ENCODE measurements around the gene TEX261. TPM values are rescaled to one million over a fixed set of nuclear protein-coding genes. Genes with fewer than 3 reads are reported as not detected.
A peak's percentile ranks its signal among the peaks of the same experiment; 100 is the strongest.
"Not testable (repeated sequence)": the region's sequence is repeated elsewhere in the genome, so short reads cannot be mapped to it uniquely, and the experiment has no call there.

TEX261 gene
- 71.3 TPM for total RNA-seq
- long read RNA-seq, transcript TEX261-201 (6 exons, 3,441 nt) = major isoform, 48 of 86 reads
- long read RNA-seq, transcript TEX261-202 (5 exons, 758 nt) = minor isoform, 5 of 86 reads
- long read RNA-seq, partial matches to known transcripts = 4 of 86 reads
- long read RNA-seq, other reads (novel, unspliced or antisense) = 28 of 86 reads

GRCh38 chr2:70994699-70995425 is at the start of gene TEX261:
Gene TEX261 (minus strand): TSS chr2:70994873. CDS start chr2:70994757, 116 bp downstream.
- H3K27ac ChIP-seq = peak within 1 kb of the TSS; percentile 88
- TF ChIP-seq CTCF (IDR thresholded peaks at IDR 0.05) = peak; percentile 77

GRCh38 chr2:71043531-71044407 is 49.1 kb upstream of the TEX261 start:
- Histone ChIP-seq H3K4me1 (no peaks in the 10 kb centered on the region), H3K4me3 (no peak overlapping the region), H3K9me3 (no peaks in the 10 kb centered on the region), H3K27me3 (ENCODE audit: low read depth) (no peaks in the 10 kb centered on the region), H3K27ac (no peak overlapping the region), H3K36me3 (no peaks in the 10 kb centered on the region)
- no peak for ATAC-seq
- DNase-seq = no peak
- intact Hi-C loops (cut with DNase I) = no loop called here
- TF ChIP-seq CTCF (IDR thresholded peaks at IDR 0.05) = no peak

More at GRCh38 chr2:70994699-70995425, at the start of gene TEX261:
- Histone ChIP-seq H3K9me3 (no peaks in the 10 kb centered on the region), H3K4me3 (peak within 1 kb of the TSS; percentile 93), H3K36me3 (peaks cover 26% of the 10 kb centered on the region), H3K4me1 (peaks cover 21% of the 10 kb centered on the region), H3K27me3 (ENCODE audit: low read depth) (no peaks in the 10 kb centered on the region)
- ATAC-seq (peak; percentile 99 to 100), DNase-seq (peak; percentile 94)
- intact Hi-C loops (cut with DNase I) = no loop called here

GRCh38 chr2:71042287-71042686 is 47.6 kb upstream of the TEX261 start:
- no peak for TF ChIP-seq CTCF (IDR thresholded peaks at IDR 0.05)
- ATAC-seq (no peak), DNase-seq (no peak)
- H3K4me3 ChIP-seq = no peak overlapping the region
- H3K27ac ChIP-seq = no peak overlapping the region
- intact Hi-C loops (cut with DNase I) = no loop called here
- H3K4me1 ChIP-seq = no peaks in the 10 kb centered on the region
- no peaks in the 10 kb centered on the region for H3K9me3 ChIP-seq
- H3K27me3 ChIP-seq (ENCODE audit: low read depth) = no peaks in the 10 kb centered on the region
- H3K36me3 ChIP-seq = no peaks in the 10 kb centered on the region

- H3K9me3 ChIP-seq; ATAC-seq; H3K27ac ChIP-seq; DNase-seq; intact Hi-C loops (cut with DNase I); H3K36me3 ChIP-seq; H3K4me3 ChIP-seq; H3K4me1 ChIP-seq; H3K27me3 ChIP-seq (ENCODE audit: low read depth): not testable (repeated sequence)
These were observed 41.6 kb upstream of the TEX261 start for GRCh38 chr2:71036296-71036695.

- peak; percentile 16 for TF ChIP-seq CTCF (IDR thresholded peaks at IDR 0.05)
- H3K9me3 ChIP-seq; H3K27me3 ChIP-seq (ENCODE audit: low read depth); intact Hi-C loops (cut with DNase I); H3K36me3 ChIP-seq; ATAC-seq; DNase-seq; H3K4me1 ChIP-seq; H3K27ac ChIP-seq; H3K4me3 ChIP-seq: not testable (repeated sequence)
These were observed 29.0 kb upstream of the TEX261 start for GRCh38 chr2:71023553-71024243.

GRCh38 chr2:71021394-71021793 is 26.7 kb upstream of the TEX261 start:
- intact Hi-C loops (cut with DNase I); H3K27ac ChIP-seq; H3K27me3 ChIP-seq (ENCODE audit: low read depth); H3K9me3 ChIP-seq; H3K36me3 ChIP-seq; H3K4me1 ChIP-seq; ATAC-seq; H3K4me3 ChIP-seq; DNase-seq: not testable (repeated sequence)

GRCh38 chr2:71019989-71020388 is 25.3 kb upstream of the TEX261 start:
- H3K9me3 ChIP-seq; DNase-seq; H3K27me3 ChIP-seq (ENCODE audit: low read depth); ATAC-seq; intact Hi-C loops (cut with DNase I); H3K27ac ChIP-seq; H3K36me3 ChIP-seq; H3K4me3 ChIP-seq; H3K4me1 ChIP-seq: not testable (repeated sequence)
